HK-2 (cell line): ENCODE measurements around the gene EVC2.

Experiments used
- DNase-seq: peaks from one replicate; pipeline ENCODE4 v3.0.0-alpha.2; 2018; ENCODE audit not compliant: unreplicated experiment

EVC2 gene

DNA sequence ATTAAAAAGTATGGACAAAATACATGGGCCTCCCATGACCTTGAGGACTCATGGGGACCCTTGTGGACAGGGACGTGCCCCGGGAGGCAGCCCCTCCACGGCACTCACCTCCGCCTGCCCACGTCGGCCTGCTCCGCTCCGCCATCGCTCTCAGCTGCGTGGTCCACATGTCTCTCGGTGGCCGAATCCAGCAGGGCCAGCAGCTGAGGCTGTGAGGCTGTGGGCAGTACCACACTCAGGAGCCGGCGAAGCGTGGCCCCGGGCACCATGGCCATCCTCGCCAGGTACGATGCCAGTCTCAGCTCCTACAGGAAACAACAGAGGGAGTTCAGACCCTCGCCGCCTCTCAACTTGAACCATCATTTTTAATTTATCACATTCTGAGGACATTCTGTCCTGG is 140.0 kb downstream of the EVC2 start:
- DNase-seq, result no peak

DNA sequence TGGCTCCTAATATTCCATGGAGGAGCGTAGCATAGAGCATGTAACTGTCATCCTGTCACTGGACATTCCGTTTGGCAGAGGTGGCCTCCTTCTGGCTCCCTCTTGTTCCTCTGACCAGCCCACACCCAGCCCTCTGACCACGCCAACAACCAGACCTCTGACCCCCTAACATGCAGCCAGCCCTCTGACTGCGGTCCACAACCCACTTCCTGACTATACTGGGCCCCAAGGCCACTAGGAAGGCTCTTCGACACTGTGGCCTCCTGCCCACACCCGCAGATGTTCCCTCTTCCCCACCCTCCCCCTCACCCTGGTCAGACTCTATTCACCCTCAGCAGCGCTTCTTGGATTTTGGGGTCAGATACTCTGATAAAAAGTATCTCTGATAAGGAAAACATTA is 141.4 kb downstream of the EVC2 start:
- no peak for DNase-seq

DNA sequence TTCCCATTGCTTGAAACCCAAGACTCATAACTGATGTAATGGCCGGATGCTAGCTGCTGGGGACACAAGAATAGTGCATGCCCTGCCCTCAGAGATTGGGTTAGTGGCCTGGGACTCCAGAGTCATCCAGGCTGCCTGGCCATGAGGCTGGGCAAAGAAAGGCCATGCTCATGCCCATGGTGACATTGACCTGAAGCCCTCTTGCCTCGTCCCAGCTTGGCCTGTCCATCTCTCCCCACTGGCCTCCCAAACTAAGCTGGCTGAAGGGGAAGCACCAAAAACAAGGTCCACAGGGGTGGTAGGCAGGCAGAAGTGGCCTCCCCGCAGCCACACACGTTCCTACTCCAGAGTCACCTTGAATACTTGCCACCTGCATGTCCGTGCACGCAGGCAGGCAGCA is 141.8 kb downstream of the EVC2 start:
- no peak for DNase-seq

DNA sequence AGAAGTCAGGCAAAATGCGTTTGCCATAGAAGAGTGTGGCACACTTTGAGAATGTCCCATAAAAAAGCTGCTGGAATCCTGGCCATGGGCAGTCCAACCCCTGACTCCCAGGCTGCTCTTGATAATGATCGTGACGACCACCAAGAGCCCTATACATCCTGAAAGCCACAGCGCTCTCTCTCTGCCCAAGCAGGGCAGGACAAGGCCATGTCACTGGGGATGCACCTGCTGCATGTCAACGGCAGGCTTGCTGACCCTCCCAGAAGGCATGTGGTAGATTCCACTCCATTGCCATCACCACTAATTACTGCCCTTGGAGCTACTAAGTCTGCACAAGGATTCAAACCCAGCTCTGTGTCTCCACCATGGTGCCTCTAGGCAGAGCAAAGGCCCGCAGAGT is 144.5 kb downstream of the EVC2 start:
- DNase-seq, result no peak

DNA sequence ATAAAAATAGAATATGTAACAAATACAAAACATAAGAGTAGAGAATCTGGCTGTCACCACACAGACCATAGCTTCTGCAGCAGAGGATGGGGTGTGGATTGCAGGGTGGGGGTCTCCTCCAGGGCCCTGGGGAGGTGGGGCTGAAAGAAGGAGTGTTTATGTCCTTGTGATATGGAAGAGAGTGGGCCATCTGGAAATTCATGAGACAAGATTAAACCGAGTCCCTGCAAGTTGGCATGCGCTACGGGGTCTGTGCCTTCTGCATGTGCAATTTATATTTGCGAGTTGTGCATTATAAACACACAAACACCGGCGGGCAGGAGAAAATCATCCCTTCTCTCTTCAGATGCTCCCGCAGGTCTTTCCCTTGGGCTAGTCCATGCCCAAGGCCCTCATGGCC is 145.9 kb downstream of the EVC2 start:
- DNase-seq, result no peak

DNA sequence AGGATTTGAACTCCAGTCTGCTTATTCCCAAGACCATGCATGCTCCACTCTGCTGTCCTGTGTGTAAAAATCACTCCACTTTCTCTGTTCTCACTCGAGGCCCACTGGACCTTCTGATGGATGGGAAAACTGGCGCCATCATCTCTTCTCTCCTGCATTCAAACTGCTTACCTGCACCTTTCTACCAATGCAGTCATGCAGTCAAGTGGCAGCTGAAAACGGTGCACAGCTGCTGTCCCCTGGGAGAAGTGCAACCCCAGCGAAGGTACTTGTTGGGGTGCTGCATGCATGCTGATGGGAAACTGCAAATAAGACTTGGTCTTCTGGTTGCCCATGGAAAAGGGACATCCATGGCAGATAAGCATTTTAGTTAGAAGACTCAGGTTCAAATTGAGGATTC is 147.1 kb downstream of the EVC2 start:
- DNase-seq, result no peak

DNA sequence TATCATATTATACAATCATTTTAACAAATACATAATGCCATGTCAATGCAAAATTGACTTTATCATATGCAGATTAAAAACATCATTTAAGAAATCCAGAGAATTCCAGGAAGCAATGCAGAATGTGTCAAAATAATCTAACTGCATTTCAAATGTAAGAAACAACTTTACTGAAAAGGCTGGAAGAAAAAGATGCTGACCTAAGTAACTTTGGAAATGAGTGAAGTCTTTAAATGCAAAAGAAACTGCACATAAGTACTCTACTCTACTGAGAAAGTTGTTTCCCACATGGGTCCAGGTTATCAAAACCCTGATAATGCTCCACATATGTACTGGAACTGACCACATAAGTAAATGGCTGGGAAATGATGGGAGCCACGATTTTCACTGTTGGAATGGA is 149.9 kb downstream of the EVC2 start:
- DNase-seq, result no peak

DNA sequence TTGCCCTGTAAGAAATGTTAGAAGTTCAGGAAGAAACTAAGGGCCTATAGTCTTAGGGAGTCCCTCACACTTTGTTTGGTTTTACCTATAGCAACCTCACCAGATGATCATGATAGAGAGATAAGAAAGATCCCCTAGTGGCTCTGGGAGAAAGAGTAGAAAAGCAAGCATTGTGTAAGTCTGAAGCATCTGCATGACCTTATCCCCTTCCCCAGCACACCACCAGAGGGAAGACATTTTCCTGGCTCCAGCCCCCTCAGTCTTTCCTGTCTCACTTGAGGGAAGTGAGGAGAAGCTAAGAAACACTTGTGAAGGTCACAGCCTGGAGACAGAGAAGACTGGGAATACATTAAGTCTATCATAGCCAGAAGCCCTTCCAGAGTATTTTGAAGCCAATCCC is 154.0 kb downstream of the EVC2 start:
- no peak for DNase-seq

DNA sequence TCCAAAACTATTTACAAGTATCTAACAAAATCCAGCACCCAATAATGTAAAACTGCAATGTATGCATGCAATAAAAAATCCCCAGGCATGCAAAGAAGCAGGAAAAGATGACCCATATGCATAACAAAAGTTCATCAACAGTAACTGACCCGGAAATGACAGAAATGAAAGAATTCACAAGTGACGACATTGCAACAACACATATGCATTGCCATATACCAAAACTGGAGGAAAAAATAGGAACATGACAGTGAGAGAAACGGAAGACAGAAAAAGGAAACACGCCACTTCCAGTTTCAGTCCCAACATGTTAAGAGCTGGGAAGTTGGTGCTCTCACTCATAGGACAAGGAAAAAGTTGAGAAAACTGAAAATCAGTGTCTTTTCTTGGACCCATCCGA is 154.6 kb downstream of the EVC2 start:
- no peak for DNase-seq

DNA sequence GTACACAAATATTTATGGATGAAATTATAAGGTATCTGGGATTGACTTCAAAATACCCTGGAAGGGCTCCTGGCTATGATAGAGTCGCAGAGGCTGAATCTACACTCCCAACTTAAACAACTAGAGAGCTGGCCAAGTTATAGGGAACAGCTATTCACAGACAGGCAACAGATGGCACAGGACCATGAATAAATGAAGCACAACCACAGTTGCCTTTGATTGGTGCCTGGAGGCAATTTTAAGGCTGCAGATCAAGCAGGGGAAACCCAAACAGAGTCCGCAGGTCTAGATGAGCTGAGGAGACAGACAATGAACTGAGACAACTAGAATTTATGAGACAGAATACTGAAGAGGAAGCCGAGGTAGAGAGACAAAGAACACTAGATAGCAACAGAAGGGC is 155.9 kb downstream of the EVC2 start:
- DNase-seq, result no peak

DNA sequence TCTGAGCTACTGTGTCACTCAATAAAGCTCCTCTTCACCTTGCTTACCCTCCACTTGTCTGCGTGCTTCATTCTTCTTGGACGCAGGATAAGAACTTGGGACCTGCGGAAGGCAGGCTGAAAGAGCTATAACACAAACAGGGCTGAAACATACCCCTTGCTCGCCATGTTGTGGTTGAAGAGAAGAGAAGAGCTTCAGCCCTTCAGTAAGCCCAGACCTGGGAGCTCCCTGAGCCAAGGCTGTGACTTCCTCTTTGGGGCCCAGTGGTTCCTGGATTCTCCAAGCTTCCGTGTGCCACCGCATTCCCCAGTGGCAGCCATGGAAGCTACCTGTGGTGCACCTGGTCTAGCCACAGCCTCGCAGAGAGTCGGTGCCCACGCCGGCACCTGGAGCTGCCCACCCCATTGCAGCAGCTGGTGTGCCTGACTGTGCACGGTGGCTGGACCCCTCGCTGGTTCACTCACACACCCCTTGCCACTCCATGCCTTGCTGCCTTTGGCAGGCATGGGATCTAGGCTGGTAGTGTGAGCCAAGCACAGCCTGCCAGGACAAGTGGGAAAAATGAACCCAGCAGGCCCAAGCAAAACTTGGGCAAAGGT is 160.6 kb downstream of the EVC2 start:
- DNase-seq, result no peak

DNA sequence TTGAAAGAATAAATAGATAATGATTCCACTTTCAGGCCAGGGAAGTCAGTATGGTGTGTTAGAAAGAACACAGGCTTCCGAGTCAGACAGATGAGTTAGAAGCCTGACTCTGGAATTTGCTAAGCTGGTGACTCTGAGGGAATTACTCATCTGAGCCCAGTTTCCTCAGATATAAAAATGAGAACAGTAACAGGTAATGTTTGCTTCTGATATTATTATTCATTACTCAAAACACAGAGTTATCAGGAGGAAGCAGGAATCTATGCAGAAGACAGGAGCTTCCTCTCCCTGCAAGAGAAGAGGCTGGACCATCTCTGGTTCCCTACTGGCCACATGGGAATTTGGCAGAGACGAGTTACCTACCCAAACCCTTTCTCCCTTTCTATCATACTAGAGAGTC is 163.1 kb downstream of the EVC2 start:
- no peak for DNase-seq

DNA sequence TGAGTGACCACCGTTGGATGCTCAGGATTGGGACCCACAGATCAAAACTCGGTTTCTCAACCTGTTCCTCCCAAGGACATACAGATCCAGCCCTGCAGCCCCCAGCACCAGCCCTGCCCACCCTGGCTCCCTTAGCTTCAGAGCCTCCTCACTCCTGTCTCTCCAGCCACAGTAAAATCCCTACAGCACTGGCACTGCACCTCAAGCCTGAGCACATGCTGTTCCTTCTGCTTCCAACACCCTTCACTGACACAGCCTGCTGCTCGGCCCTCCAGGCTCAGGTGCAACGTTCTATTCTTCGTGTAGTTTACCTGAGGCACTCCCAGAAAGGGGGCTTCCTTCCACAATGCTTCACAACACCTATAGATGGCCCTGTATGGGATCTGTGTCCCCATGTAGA is 163.6 kb downstream of the EVC2 start:
- no peak for DNase-seq

DNA sequence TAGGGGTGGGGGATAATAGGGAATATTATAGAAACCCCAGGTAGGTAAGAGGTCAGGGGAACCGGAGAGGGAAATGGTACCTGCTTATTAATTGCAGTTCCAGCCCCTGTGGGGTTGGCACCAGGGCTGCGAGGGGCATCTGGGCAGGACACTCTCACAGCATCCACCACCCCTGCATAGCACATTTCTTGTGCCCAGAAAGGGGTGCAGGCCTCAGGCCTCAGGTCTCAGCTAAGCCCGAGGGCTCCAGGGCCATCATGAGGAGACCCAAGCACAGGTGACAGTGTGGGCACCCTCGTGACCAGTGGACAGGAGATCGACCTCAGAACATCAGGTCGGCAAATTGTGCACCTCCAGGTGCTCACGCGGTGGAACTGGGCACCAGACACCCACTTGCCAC is 164.7 kb downstream of the EVC2 start:
- no peak for DNase-seq

DNA sequence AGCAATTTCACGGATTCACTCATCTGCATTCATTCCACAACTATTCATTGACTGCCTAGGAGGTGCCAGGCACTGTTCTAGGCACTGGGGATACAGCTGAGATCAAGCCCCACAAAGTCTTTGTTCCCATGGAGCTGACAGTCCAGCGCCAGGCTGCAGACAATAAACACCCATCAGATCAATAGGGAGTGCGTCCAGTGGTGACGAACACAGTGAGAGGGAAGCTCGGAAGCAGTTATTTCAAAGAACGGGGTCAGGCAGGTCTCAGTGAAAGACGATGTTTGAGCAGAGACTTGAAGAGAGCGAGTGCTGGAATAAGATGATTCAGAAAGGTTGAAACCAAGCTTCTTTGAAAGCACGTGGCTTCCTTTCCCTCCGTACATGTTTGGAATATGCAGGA is 167.2 kb downstream of the EVC2 start:
- no peak for DNase-seq

DNA sequence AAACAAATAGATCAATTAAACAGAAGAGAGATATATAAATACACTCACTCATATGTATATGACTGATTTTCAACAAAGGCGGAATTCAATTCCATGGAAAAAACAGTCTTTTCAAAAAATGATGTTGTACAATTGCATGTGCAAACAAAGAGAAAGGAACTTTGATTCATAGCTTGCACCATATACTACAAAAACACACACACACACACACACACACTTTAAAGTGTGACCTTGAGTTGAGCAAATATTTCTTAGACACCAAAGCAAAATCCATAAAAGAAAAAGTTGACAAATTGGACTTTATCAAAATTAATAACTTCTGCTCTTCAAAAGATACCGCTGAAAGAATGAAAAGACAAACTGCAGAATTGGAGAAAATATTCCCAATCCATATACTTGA is 168.8 kb downstream of the EVC2 start:
- DNase-seq, result no peak

DNA sequence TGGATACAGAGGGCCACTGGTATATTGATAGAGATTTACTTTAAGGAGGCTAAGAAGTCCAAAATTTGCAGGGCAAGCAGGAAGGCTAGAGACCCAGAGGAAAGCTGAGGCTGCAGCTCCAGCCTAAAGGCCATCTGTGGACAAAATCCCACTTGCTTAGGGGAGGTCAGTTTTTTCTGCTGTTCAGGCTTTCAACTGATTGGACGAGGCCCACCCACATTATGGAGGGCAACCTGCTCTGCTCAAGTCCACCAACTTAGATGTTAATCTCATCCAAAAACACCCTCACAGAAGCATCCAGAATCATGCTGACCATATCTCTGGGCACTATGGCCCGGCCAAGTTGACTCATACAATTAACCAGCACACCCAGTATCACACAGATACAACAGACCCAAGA is 176.3 kb downstream of the EVC2 start:
- DNase-seq, result no peak

DNA sequence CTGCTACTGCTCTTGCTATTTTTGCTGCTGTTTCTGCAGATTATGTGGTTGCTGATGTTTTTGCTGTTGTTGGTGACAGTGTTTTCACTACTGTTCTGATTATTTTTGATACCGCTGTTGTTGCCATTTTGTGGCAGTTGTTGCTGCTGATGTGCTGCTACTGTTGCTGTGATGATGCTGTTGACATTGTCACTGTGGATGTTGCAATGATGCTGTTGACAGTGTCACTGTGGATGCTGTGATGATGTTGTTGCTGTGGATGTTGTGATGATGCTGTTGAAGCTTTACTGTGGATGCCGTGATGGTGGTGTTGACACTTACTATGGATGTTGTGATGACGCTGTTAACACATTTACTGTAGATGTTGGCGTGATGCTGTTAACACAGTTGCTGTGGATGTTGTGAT is 180.3 kb downstream of the EVC2 start:
- no peak for DNase-seq

DNA sequence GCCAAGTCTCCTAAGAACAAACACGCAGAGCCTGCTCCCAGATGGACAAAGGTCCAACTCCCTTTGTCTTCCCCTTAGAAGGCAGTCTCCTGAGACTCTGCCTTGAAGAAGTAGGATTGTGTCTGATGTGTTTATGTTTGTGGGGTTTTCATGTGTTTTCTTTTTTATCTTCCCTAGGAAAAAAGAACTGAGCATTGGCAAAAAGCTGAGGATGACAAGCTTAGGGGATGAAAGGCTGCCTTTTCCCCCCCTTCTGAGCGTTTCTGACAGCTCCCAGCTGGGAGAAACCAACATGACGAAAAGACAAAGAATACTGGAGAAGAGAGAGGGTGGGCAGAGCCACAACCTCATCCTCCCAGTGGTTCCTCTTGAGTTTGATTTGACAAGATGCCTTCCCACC is 181.1 kb downstream of the EVC2 start:
- DNase-seq, result no peak

DNA sequence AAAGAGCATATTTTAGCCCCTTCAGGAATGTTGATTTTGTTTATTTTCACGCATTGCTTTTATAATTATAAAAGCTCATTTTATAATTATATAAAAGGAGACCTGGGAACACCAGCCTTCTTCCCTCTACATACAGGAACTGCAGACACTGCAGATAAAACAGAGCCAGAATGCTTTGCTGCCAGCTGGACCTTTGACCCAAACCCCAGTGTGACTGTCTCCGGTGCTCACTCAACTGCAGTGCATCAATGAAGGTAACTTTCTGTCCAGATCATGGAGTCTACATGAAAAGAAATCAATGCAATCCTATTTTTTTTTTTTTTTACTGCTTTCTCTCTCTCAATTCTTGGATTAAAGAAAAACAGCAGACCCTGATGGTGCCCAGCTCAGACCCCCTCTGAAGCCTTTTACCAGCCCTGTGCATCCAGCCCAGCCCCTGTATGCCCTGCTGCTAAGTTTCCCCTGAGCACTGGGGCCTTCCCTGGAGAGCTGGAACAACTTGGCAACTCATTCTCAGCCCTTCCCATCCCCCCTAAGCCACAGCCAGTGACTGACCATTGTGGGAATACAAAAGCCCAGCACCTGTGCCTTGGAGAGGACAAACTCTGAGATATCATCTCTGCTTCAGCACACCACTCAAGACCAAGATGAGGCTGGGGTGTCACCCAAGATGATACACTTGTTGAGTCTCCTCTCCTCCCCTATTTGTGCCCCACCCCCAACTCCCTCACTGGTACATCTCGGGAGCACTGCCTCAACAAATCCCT is 182.1 kb downstream of the EVC2 start:
- no peak for DNase-seq

DNA sequence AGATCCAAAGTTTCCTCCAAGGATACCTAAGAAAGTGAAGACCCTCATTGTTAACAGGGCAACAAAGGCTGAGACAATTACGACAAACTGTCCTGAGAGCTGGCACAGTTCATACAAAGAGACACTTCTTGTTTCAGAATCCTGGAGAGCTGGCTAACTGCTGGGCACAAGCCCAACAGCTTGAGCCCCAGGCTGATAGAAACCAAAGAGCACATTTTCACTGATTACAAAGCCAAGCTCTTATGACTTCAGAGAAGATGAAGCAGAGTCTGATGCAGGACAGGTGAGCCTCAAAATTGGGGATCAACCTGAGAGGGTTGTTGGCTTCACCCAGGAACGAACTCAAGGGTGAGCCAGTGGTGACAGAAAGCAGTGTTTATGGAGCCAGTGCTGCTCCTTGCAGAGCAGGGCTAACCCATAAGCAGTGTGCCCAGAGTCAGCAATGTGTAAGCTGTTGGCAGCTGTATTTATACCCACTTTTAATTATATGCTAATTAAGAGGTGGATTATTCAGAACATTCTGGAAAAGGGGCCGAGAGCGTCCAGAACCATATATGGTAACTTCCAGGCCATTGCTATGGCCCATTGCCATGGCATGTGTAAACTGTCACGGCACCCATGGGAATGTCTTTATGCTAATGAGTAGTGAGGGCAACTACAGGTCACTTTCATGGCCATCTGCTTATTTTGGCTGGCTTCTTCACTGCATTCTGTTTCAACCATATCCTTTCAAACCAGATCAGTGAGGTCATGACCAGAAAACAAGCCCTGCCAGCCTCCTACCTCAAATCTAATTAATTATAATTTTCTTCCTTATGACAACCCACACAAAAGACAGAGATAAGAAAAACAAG is 183.7 kb downstream of the EVC2 start:
- DNase-seq, result no peak

DNA sequence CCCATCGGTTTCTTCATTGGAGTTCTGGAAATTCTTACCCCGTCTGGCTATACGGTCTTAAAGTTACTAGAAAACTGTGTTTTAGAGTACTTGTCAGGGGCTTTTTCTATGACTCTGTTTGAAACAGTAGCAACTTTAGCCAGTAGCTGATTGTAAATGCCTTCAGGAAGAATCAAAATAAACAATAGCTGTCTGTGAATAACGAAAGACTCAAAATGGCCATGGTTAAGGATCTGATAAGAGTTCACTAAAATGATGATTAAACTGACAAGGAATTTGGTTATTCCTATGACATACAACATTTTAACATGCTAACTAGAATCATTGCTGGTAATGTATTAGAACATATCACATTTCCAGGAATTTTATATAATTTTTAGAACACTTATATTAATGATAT is 191.0 kb downstream of the EVC2 start:
- DNase-seq, result no peak

DNA sequence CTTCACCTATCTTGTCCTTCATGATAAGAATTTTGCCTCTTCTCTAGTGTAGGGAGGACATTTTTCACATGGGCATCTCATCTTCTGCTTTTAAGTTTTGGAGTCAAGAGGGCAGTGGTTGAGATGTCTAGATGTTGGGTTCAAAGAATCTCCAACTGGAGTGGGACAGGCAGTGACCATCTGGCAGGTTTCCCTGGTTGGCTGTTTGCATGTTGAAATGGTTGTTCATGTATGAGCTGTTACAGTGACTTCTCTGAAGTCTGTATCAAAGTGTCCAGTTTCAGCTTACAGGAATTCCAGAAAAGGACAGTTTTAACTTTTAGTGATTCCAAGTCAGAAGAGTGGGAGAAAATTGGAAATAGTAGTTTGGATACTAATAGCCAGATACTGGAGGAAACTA is 192.7 kb downstream of the EVC2 start:
- DNase-seq, result no peak
